GM12864 (cell line): Measurements from ENCODE around the gene EXOC6B.

ENCODE experiments used
- DNase-seq: peaks from one replicate; pipeline ENCODE4 v3.0.0-alpha.2; 2011; ENCODE audit warnings: low read depth
- H3K4me3 ChIP-seq: 2 replicates; pipeline ENCODE4 v1.5.1; 2011; ENCODE audit warnings: mild to moderate bottlenecking, low read depth, low read length, control low read depth
- CTCF ChIP-seq: IDR thresholded peaks from 2 replicates; pipeline ENCODE4 v1.5.1; 2011; ENCODE audit warnings: low read depth, mild to moderate bottlenecking, moderate library complexity, low read length, control low read depth, inconsistent platforms; ENCODE audit errors: missing control alignments

The EXOC6B gene

GRCh38 chr2:72159211-72159993 lies 666.4 kb downstream of the EXOC6B start:
- no peak for DNase-seq

GRCh38 chr2:72157871-72158771 lies 667.7 kb downstream of the EXOC6B start:
- no peak for DNase-seq
- no peak overlapping the region for H3K4me3 ChIP-seq
- no peak for TF ChIP-seq CTCF

More at GRCh38 chr2:72159211-72159993, 666.4 kb downstream of the EXOC6B start:
- H3K4me3 ChIP-seq, result no peak overlapping the region
- TF ChIP-seq CTCF, result no peak

- DNase-seq, result no peak
- no peak overlapping the region for H3K4me3 ChIP-seq
- TF ChIP-seq CTCF, result no peak
Observed at GRCh38 chr2:72156872-72157271, 669.0 kb downstream of the EXOC6B start.

- H3K4me3 ChIP-seq, result no peak overlapping the region
- no peak for DNase-seq
- TF ChIP-seq CTCF, result no peak
Observed at GRCh38 chr2:72155737-72156136, 670.1 kb downstream of the EXOC6B start.

GRCh38 chr2:72155151-72155550 lies 670.7 kb downstream of the EXOC6B start:
- DNase-seq, result no peak
- TF ChIP-seq CTCF, result no peak
- H3K4me3 ChIP-seq, result no peak overlapping the region

GRCh38 chr2:72154386-72154975 lies 671.4 kb downstream of the EXOC6B start:
- no peak overlapping the region for H3K4me3 ChIP-seq

More at GRCh38 chr2:72154386-72154975, 671.4 kb downstream of the EXOC6B start:
- no peak for TF ChIP-seq CTCF
- DNase-seq, result no peak
